HCT116 (cell line): ENCODE data around the gene COL8A2. TPM values are rescaled to one million over a fixed set of nuclear protein-coding genes. Genes with fewer than 3 reads are reported as not detected.
A peak's percentile ranks its signal among the peaks of the same experiment; 100 is the strongest.

Source experiments
- ATAC-seq: fragments of 200-7000 bp; cut with Tn5 transposase; 2 replicates; pipeline ENCODE4 v1.9.1; 2020; ENCODE audit warnings: mild to moderate bottlenecking, moderate library complexity
- BruUV-seq: library from RNA; stranded (reverse); fragments of 400-500 nt; replicated peaks from 2 replicates; lab custom pipeline; 2021; lab: Mats Ljungman, UMichigan
- CTCF ChIA-PET: fragments of 300-600 bp; sonication (Branson Sonifier 250); formaldehyde crosslinking; loops from one replicate; lab custom pipeline; 2021; ENCODE audit warnings: antibody characterized with exemption; lab: Charles Lee
- POLR2A ChIA-PET: fragments of 300-600, 350-600 bp; sonication (Branson Sonifier 250); formaldehyde crosslinking; loops from one replicate; lab custom pipeline; 2021; ENCODE audit warnings: antibody characterized with exemption; lab: Charles Lee
- RAD21 ChIA-PET, 2 experiments: fragments of 300-600 bp; sonication (Branson Sonifier 250); formaldehyde crosslinking; loops; one replicate each; lab custom pipeline; 2023; ENCODE audit warnings: low total read pairs in 2 of 2; ENCODE audit not compliant: uncharacterized antibody in 2 of 2, unreplicated experiment in 2 of 2, low non-redundant PET in 1 of 2; lab: Charles Lee
- DNase-seq: peaks from one replicate; pipeline ENCODE4 v3.0.0-alpha.2; 2010; ENCODE audit warnings: low read depth, low spot score
- H2AFZ ChIP-seq: fragments of 200-600 bp; shearing (Covaris generic), sonication (generic); 2 replicates; pipeline ENCODE4 v1.6.1; 2017; ENCODE audit warnings: low read depth, mixed run types, mixed read lengths, antibody characterized with exemption, low read length; ENCODE audit not compliant: poor library complexity, severe bottlenecking
- H3K27ac ChIP-seq: 2 replicates; pipeline ENCODE4 v1.5.1; 2012; ENCODE audit warnings: low read depth, low read length
- H3K27me3 ChIP-seq: fragments of 200-600 bp; sonication (generic); 2 replicates; pipeline ENCODE4 v1.6.1; 2016; ENCODE audit warnings: mixed run types, low read length, mixed read lengths; ENCODE audit not compliant: insufficient read depth
- H3K36me3 ChIP-seq, 2 experiments: fragments of 200-500 bp in 1 of 2; fragments of 200-600 bp in 1 of 2; sonication (Bioruptor generic) in 1 of 2; sonication (generic) in 1 of 2; 2 replicates each; pipeline versions ENCODE4 v1.5.1 to v1.6.1; 2014 to 2016; ENCODE audit warnings: low read length in 2 of 2, inconsistent platforms in 1 of 2, mixed read lengths in 1 of 2, mixed run types in 1 of 2; ENCODE audit not compliant: insufficient read depth in 2 of 2, control insufficient read depth in 1 of 2
- H3K4me1 ChIP-seq, 2 experiments: fragments of 200-600 bp in 1 of 2; sonication (generic) in 1 of 2; 2 replicates each; pipeline versions ENCODE4 v1.5.1 to v1.6.1; 2012 to 2017; ENCODE audit warnings: low read length in 2 of 2, inconsistent platforms in 1 of 2, mild to moderate bottlenecking in 1 of 2, mixed read lengths in 1 of 2, mixed run types in 1 of 2, moderate library complexity in 1 of 2; ENCODE audit not compliant: insufficient read depth in 2 of 2, control insufficient read depth in 1 of 2
- H3K4me2 ChIP-seq: fragments of 200-600 bp; sonication (generic); 2 replicates; pipeline ENCODE4 v1.6.1; 2017; ENCODE audit warnings: mixed run types, low read length, mixed read lengths
- H3K4me3 ChIP-seq, 2 experiments: fragments of 200-600 bp in 1 of 2; sonication (generic) in 1 of 2; replicated peaks in 1 of 2; 2 replicates each; pipeline ENCODE4 v1.5.1; 2011 to 2016; ENCODE audit warnings: low read length in 2 of 2, control low read depth in 1 of 2, low read depth in 1 of 2, mild to moderate bottlenecking in 1 of 2, mixed read lengths in 1 of 2, mixed run types in 1 of 2
- H3K79me2 ChIP-seq: fragments of 200-600 bp; sonication (generic); 2 replicates; pipeline ENCODE4 v1.6.1; 2017; ENCODE audit warnings: mild to moderate bottlenecking, mixed run types, low read length, moderate library complexity, mixed read lengths; ENCODE audit not compliant: insufficient read depth
- H3K9ac ChIP-seq: fragments of 200-600 bp; sonication (generic); 2 replicates; pipeline ENCODE4 v1.6.1; 2016; ENCODE audit warnings: low read length, mixed read lengths
- H3K9me2 ChIP-seq: fragments of 200-600 bp; sonication (generic), shearing (Covaris generic); 2 replicates; pipeline ENCODE4 v1.6.1; 2017; ENCODE audit warnings: mixed run types, mild to moderate bottlenecking, moderate library complexity; ENCODE audit not compliant: insufficient read depth
- H3K9me3 ChIP-seq, 2 experiments: fragments of 200-500 bp in 1 of 2; fragments of 200-600 bp in 1 of 2; sonication (Bioruptor generic) in 1 of 2; sonication (generic) in 1 of 2; 2 replicates each; pipeline ENCODE4 v1.6.1; 2014 to 2017; ENCODE audit warnings: low read length in 2 of 2, mixed read lengths in 2 of 2, inconsistent platforms in 1 of 2, low read depth in 1 of 2, mild to moderate bottlenecking in 1 of 2, mixed run types in 1 of 2, moderate library complexity in 1 of 2; ENCODE audit not compliant: control insufficient read depth in 1 of 2, insufficient read depth in 1 of 2
- H4K20me1 ChIP-seq: fragments of 200-600 bp; sonication (generic), shearing (Covaris generic); 2 replicates; pipeline ENCODE4 v1.6.1; 2017; ENCODE audit warnings: mixed run types, mild to moderate bottlenecking, moderate library complexity; ENCODE audit not compliant: insufficient read depth
- ATF3 ChIP-seq: IDR thresholded peaks from 2 replicates; pipeline ENCODE4 v1.6.1; 2012
- CEBPB ChIP-seq: IDR thresholded peaks from 2 replicates; pipeline ENCODE4 v1.6.1; 2012; ENCODE audit warnings: low read depth
- FOSL1 ChIP-seq: IDR thresholded peaks from 2 replicates; pipeline ENCODE4 v1.6.1; 2012; ENCODE audit warnings: low read depth
- SIN3A ChIP-seq: IDR thresholded peaks from 2 replicates; pipeline ENCODE4 v1.6.1; 2012; ENCODE audit warnings: low read depth
- SRF ChIP-seq: IDR thresholded peaks from 2 replicates; pipeline ENCODE4 v1.6.1; 2012; ENCODE audit warnings: low read depth
- ZBTB33 ChIP-seq: IDR thresholded peaks from 2 replicates; pipeline ENCODE4 v1.6.1; 2011; ENCODE audit warnings: mild to moderate bottlenecking, low read length, moderate library complexity; ENCODE audit not compliant: insufficient replicate concordance; ENCODE audit errors: extremely low read depth
- ZNF274 ChIP-seq: fragments of 200-500 bp; sonication (Bioruptor generic); IDR thresholded peaks from 2 replicates; pipeline ENCODE4 v1.6.1; 2014; ENCODE audit warnings: mild to moderate bottlenecking, low read depth, low read length, inconsistent platforms
- intact Hi-C: fragments of 100-400 bp; cut with micrococcal nuclease; formaldehyde crosslinking; loops from 2 replicates; pipeline ENCODE4 v1.10.0; 2022
- total RNA-seq: library from RNA; stranded (reverse); gene quantifications from one replicate; pipeline ENCODE4 v1.2.1, GENCODE V29; 2021; ENCODE audit not compliant: unreplicated experiment

COL8A2 gene
- total RNA-seq, 1 experiment from 2014 or later = 0.05 TPM

GRCh38 chr1:36168514-36168913, 43.5 kb upstream of the COL8A2 start:
- Histone ChIP-seq H3K79me2 (peaks cover 61% of the 10 kb centered on the region), H4K20me1 (no peaks in the 10 kb centered on the region), H3K9ac (no peak overlapping the region), H3K4me2 (no peak overlapping the region), H2AFZ (no peak overlapping the region), H3K4me3 (no peak overlapping the region), H3K4me1 (peaks cover 2 to 16% of the 10 kb centered on the region in 2 experiments; a peak in 2 of 4 replicates), H3K9me3 (no peaks in the 10 kb centered on the region), H3K36me3 (peaks cover 22 to 30% of the 10 kb centered on the region in 2 experiments), H3K9me2 (no peaks in the 10 kb centered on the region), H3K27ac (no peak overlapping the region), H3K27me3 (no peaks in the 10 kb centered on the region)
- ChIA-PET CTCF (no interaction called here), POLR2A (no interaction called here), RAD21 (no interaction called here)
- TF ChIP-seq ZNF274 (no peak), CEBPB (0 out of 2 replicates have a peak, but pooled peaks have one; percentile 12), SRF (no peak)
- ATAC-seq (no peak), DNase-seq (no peak)
- intact Hi-C loops = no loop called here
- BruUV-seq = no TSS peak

GRCh38 chr1:36166938-36167905, 42.2 kb upstream of the COL8A2 start:
- POLR2A ChIA-PET = no interaction called here
- Histone ChIP-seq H3K9ac (no peak overlapping the region), H3K9me2 (no peaks in the 10 kb centered on the region), H3K9me3 (no peaks in the 10 kb centered on the region), H3K27me3 (no peaks in the 10 kb centered on the region), H3K4me2 (no peak overlapping the region), H3K4me3 (no peak overlapping the region), H4K20me1 (no peaks in the 10 kb centered on the region), H3K27ac (no peak overlapping the region), H3K79me2 (peaks cover 74% of the 10 kb centered on the region), H3K4me1 (peaks cover 0 to 3% of the 10 kb centered on the region in 2 experiments; a peak in 1 of 4 replicates), H3K36me3 (peaks cover 14 to 19% of the 10 kb centered on the region in 2 experiments), H2AFZ (no peak overlapping the region)
- ATAC-seq = no peak
- CTCF ChIA-PET = no interaction called here
- no peak for DNase-seq
- no peak for TF ChIP-seq SIN3A
- TF ChIP-seq CEBPB = no peak
- TF ChIP-seq FOSL1 = no peak
- no peak for TF ChIP-seq ATF3
- no peak for TF ChIP-seq ZBTB33
- RAD21 ChIA-PET = no interaction called here
- intact Hi-C loops = no loop called here
- no TSS peak for BruUV-seq
